ENCODE measurements around the gene GNA14.
"Not testable (repeated sequence)": the region's sequence is repeated elsewhere in the genome, so short reads cannot be mapped to it uniquely, and the experiment has no call there.

GNA14 gene

DNA sequence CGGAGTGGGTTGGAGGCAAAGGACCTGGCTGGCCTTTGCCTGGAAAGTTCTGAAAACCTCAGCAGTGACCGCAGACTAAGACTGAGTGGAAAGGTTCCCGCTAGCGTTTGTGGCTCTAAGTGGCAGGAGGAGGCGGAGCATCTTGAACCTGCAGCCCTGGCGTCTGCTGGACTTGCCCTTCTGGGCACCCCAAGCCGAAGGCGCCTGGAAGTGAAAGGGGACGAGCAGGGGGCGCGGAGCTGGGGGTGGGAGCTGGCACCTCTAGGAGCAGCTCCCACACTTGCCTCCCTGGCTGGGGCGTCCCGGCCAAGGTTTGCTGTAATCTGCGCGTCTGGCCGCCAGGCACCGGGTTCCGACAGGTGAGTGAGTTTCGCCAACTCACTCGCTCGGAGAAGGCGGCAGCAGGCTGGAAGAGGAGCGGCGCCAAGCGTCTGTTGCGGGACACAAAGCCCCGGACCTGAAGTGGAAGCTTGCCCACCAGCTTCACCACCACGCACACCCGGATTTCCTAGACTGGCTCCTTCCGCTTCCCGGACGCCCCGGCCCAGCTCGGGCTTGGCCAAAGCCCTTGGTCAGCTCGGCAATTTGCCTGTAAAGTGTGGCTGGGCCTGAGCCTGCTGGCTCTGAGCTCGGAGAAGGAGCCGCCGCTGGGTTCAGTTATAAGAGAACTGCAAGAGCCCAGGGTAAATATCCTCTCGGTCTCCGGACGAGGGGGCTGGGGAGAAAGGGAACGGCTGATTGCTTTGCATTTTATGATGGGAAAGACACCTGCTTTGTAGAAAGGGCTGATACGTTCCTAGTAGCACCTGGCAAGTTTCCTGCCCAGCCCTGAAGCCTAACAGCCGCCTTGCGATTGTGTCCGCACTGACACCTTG is at the start of gene GNA14:
Gene GNA14, minus strand, starts transcription at position 89 of the 875 bp plus-strand sequence. CDS start 529 bp downstream, outside the sequence.
- peak in 30 of 51 donors; percentile 9 to 76 (median 35) for DNase-seq

DNA sequence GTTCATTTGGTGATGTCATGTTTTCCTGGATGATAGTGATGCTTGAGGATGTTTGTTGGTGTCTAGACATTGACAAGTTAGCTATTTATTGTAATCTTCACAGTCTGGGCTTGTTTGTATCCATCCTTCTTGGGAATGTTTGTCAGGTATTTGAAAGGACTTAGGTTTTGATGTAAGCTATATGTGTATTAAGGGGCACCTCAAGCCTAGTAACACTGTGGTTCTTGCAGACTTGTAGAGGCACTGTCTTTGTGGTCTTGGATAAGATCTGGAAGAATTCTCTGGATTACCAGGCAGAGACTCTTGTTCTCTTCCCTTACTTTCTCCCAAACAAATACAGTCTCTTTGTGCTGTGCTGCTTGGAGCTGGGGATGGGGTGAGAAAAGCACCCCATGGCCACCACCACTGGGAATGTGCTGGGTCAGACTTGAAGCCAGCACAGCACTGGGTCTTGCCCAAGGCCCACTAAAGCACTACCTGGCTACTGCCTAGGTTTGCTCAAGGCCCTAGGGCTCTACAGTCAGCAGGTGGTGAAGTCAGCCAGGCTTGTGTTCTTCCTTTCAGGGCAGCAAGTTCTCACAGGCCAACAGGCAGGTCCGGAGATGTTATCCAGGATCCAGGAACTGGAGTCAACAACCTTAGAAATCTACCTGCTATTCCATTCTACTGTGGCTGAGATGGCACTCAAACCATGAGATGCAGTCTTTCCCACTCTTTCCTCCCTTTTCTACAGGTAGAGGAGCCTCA is 49.3 kb upstream of the GNA14 start:
- no peak for DNase-seq

DNA sequence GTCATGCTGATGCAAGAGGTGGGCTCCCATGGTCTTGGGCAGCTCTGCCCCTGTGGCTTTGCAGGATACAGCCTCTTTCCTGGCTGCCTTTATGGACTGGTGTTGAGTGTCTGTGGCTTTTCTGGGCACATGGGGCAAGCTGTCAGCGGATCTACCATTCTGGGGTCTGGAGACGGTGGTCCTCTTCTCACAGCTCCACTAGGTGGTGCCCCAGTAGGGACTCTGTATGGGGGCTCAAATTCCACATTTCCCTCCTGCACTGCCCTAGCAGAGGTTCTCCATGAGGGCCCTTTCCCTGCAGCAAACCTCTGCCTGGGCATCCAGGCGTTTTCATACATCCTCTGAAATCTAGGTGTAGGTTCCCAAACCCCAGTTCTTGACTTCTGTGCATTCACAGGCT is 42.6 kb upstream of the GNA14 start:
- DNase-seq = not testable (repeated sequence)

- DNase-seq = not testable (repeated sequence)
Observed at GRCh38 chr9:77690119-77690518, 42.0 kb upstream of the GNA14 start.

GRCh38 chr9:77687737-77688136 is 39.6 kb upstream of the GNA14 start:
- DNase-seq = not testable (repeated sequence)

GRCh38 chr9:77680581-77680980 is 32.5 kb upstream of the GNA14 start:
- no peak for DNase-seq

DNA sequence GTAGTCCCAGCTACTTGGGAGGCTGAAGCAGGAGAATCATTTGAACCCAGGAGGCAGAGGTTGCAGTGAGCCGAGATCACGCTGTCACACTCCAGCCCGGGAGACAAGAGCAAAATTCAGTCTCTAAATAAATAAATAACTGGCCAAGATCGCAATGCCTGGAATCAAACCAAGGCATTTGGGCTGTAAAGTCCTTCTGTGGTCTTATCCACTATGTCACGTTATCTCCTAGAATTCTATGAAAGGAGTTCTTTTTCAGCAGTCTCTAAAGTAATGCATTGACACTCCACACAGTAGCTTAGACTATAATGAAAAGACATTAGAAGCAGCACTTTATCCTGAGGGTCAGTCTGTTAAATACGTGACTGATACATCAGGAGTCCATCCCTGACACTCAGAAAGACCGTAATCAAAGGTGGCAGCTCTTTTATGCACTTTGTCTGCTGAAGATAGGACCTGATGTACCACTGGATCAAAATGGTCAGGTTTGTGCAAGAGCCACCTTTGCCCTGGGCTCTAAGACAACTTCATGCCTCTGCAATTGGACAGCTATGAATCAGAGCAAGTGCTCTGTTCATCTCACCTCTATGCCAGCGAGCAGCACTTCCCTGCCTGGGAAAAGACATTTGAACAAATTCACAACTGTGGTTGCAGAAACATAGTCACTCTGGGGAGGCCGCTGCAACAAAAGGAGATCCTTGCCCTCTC is 31.7 kb upstream of the GNA14 start:
- DNase-seq = no peak

- no peak for DNase-seq
Observed at GRCh38 chr9:77679088-77679487, 31.0 kb upstream of the GNA14 start.

GRCh38 chr9:77677957-77678535 is 29.9 kb upstream of the GNA14 start:
- DNase-seq = no peak

- DNase-seq = peak in 1 of 51 donors; percentile 16
Observed at GRCh38 chr9:77677397-77677796, 29.3 kb upstream of the GNA14 start.

- DNase-seq = no peak
Observed at GRCh38 chr9:77673941-77674791, 26.0 kb upstream of the GNA14 start.

- no peak for DNase-seq
Observed at GRCh38 chr9:77672183-77672582, 24.1 kb upstream of the GNA14 start.

GRCh38 chr9:77667151-77667550 is 19.0 kb upstream of the GNA14 start:
- DNase-seq = no peak

GRCh38 chr9:77663754-77664153 is 15.6 kb upstream of the GNA14 start:
- DNase-seq = peak in 4 of 51 donors; percentile 0 to 6 (median 2)

- DNase-seq = no peak
Observed at GRCh38 chr9:77661566-77662085, 13.5 kb upstream of the GNA14 start.

DNA sequence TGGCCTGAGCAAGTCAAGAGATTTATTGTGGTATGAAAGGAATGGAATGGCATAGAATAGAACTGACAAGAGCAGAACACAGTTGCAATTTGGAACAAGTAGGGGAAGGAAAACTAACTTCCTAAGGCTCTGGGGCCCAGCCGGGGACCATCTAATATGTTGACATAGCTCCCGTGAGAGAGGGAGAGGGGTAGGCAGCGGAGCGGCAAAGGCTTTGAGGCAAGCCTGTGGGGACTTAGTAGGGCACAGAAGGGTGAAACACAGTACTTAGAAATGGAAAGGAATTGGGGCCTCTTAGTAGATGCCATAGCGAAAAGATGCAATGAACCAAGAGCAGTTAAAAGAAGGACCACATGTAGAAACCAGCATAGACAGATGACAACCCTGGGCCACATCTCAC is 11.8 kb upstream of the GNA14 start:
- no peak for DNase-seq

DNA sequence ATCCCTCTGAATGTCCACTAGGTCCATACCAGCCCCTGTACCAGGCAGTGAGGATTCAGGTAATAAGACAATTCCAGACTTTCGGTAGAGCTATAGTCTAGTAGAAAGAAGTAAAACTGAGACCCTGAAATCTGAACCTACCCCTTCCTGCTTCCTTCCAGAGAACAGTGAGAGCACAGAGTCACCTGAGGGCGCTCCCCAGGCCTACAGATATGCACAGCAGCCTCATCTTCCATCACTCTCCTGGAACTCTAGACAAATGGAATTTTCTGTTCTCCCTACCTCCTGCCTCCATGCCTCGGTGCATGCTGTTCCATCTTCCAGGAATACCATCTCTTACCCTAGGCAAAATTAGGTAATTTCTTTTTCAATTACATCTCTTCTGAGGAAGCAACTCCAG is 3.1 kb upstream of the GNA14 start:
- no peak for DNase-seq

DNA sequence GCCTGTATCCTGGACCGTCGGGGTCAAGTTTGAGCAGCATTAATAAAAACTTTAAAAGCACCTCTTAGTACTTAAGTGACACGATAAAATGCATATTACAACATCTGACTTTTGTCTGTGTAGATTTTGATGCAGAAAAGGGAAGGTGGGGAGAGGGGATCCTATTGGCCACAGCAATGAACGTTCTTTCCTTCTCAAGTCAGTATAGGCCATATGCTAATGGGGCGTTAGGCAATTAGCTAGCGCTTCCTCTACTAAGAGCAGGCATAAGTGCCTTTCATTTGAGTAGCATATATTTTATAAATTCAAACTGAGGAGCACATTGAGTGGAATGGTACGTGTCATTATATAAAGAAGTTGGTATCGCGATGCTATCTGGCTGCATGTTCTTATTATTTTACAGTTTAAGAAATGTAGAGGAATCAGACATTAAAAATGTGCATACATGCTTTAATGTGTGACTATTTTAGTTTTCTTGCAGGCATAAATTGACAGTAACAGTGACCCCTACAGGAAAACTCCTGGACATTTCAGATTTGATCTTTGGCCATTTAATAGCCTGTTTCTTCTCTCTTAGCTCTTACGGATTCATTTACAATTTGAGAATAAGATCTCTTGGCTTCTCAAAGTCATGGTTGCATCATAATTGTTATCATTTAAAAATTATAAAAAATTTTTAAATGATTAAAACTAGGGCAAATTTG is 1.1 kb upstream of the GNA14 start:
- DNase-seq = no peak
